Tracheal epithelial cell (primary cell): Measurements from ENCODE around the gene THAP10. TPM values are rescaled to one million over a fixed set of nuclear protein-coding genes. Genes with fewer than 3 reads are reported as not detected.

ENCODE experiments used
- total RNA-seq: library from RNA; depleted of rRNA; stranded (reverse); fragments of >200 nt; gene quantifications from 2 replicates; pipeline ENCODE4 v1.2.1, GENCODE V29; 2014

Gene THAP10
- total RNA-seq: 0.64 and 0.72 TPM in 2 replicates

DNA sequence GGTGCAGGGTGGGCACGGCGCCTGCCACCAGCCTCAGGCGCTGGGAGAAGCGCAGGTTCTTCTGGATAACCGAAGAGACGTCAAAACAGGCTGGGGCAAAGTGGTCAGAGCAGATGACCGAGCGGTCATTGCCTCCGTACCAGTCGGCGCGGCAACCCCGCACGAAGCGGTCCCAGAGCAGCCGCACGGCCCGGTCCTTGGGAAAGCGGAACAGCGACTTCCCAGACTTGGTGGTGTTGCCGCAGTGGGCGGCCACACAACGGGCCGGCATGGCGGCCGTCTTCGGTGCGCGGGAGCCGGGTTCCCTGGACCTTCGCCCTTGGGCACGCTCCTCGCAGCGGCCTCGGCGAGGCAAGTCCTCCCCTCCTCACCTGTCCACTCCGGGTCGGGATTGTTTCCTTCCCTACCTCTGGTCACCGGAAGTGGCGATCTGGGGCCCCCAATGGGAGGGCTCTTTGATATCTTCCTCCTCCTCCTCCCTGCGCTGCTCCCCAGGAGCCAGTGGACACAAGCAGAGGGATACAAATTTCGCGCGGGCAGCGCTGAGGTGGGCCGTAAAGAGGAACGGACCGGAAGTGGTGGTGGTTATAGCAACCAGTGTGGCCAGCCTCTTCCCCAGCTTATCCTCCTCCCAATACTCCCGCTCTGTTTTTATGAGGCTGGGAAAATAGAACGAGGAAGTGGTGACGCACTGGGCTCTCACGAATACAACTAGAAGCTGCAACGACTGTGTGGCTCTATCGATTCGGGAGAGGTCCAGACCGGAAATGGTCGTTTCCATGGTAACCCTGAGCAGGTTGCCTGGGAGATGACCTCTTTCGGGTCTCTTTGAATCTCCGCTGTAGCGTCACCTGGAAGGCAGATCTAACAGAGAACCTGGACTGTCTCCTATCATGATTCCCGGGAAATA, at the start of gene THAP10, which contains the start of gene LRRC49:
Gene THAP10, minus strand, starts transcription at position 432 of the 910 bp plus-strand sequence. Its CDS starts 161 bp downstream, at position 271.
Gene LRRC49, plus strand, starts transcription at position 825 of the 910 bp plus-strand sequence. Its CDS starts 69 bp downstream, at position 894.

DNA sequence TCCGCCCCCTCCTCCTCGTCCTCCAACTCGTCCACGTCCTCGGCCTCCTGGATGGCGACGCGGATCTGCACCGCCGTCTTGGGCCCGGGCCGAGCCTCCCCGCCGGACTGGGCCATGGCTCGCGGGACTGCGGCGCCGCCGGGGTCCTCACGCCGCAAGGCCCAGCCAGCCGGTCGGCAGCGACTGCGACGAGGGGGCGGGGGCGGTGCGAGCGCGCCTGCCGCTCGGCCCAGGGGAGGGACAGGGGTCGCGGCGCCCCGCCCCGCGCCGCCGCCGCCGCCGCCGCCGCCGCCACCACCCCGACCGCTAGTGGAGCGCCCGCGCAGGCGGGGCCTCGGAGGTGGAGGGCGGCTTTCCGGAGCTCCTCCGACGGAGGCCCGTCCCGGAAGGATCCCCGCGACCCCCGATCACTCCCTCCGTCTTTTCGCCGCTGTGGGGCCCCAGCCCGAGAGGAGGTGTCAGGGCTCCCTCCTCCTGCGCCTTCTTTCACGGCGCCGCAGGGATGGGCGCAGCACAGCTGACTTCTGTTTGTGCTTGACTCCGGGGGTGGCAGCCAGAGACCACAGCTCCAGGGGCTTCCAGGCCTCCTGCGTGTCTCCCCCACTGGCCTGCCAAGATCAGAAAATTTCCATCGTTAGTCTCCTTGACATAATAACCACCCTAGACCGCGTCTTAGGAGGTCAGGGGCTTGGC, 38.1 kb downstream of the THAP10 start, which contains the start of gene LARP6:
Gene LARP6, minus strand, starts transcription at position 185 of the 693 bp plus-strand sequence. Its CDS starts 69 bp downstream, at position 116.

Other genes with a start within 250 kb of the THAP10 start
- gene UACA, start 128.9 kb downstream of the THAP10 start, total RNA-seq: 11.3 and 17.6 TPM in 2 replicates
- gene LARP6, start 38.3 kb downstream of the THAP10 start, total RNA-seq: 27.1 and 32.0 TPM in 2 replicates
- 4.5 and 12.5 TPM in 2 replicates for gene LRRC49, start 393 bp upstream of the THAP10 start, total RNA-seq
- 9.0 and 23.1 TPM in 2 replicates for gene THSD4, start 223.0 kb upstream of the THAP10 start, total RNA-seq